Measurements from ENCODE around the gene KBTBD4.

- TF ChIP-seq EZH2 (IDR thresholded peaks at IDR 0.05; ENCODE audit: insufficient read depth, poor library complexity, severe bottlenecking) (no peak), EZH2phosphoT487 (IDR thresholded peaks at IDR 0.05; ENCODE audit: insufficient read depth, low read depth) (no peak)
These were observed 28.6 kb upstream of the KBTBD4 start for GRCh38 chr11:47607380-47607779.

Data from GM23248 (cell line).